Renal pelvis (tissue), 12 donors: Measurements from ENCODE around the gene INSC. TPM values are rescaled to one million over a fixed set of nuclear protein-coding genes. Genes with fewer than 3 reads are reported as not detected.
"Not testable (repeated sequence)": the region's sequence is repeated elsewhere in the genome, so short reads cannot be mapped to it uniquely, and the experiment has no call there.

Experiments
- DNase-seq: peaks from one replicate; pipeline ENCODE4 v3.0.0-alpha.2; 2013
- long read RNA-seq, 16 experiments: transcript quantifications; one replicate each; lab custom pipeline, GENCODE V29; 2026
- polyA plus RNA-seq, 3 donors: library from polyadenylated mRNA; unstranded; fragments of 120-200 nt; gene quantifications; one replicate each; pipeline ENCODE4 v1.2.1, GENCODE V29; 2013; ENCODE audit not compliant: insufficient read length in 3 of 3

INSC gene
- 1 to 10 TPM in 2 of 3 donors, under 1 TPM in 1; 0.78 to 1.1 (median 1.1) TPM for polyA plus RNA-seq
- long read RNA-seq, donor 1 = 0 reads
- long read RNA-seq, donor 2 = 0 reads
- long read RNA-seq, donor 3, partial matches to known transcripts = 0 of 1 reads
- long read RNA-seq, donor 3, other reads (novel, unspliced or antisense) = 0 of 1 reads
- long read RNA-seq, donor 4 = 0 reads
- long read RNA-seq, donor 5 = 0 reads
- long read RNA-seq, donor 6 = 0 reads
- long read RNA-seq, donor 7 = 0 reads
- long read RNA-seq, donor 8 = 0 reads
- long read RNA-seq, donor 9 = 0 reads
- long read RNA-seq, donor 10 = 0 reads
- long read RNA-seq, donor 11 = 0 reads
- long read RNA-seq, donor 12 = 0 reads
- long read RNA-seq, donor 13 = 0 reads
- long read RNA-seq, donor 14 = 0 reads
- long read RNA-seq, donor 15 = 0 reads
- long read RNA-seq, donor 16 = 0 reads

- peak; percentile 24 for DNase-seq
Observed at GRCh38 chr11:15114501-15115475, at the start of gene INSC. Gene INSC (plus strand): TSS chr11:15114923. CDS start chr11:15149175, 34,252 bp downstream.

GRCh38 chr11:15069751-15070150, 45.0 kb upstream of the INSC start:
- DNase-seq = not testable (repeated sequence)

GRCh38 chr11:15071556-15072255, 43.0 kb upstream of the INSC start:
- DNase-seq = no peak

DNA sequence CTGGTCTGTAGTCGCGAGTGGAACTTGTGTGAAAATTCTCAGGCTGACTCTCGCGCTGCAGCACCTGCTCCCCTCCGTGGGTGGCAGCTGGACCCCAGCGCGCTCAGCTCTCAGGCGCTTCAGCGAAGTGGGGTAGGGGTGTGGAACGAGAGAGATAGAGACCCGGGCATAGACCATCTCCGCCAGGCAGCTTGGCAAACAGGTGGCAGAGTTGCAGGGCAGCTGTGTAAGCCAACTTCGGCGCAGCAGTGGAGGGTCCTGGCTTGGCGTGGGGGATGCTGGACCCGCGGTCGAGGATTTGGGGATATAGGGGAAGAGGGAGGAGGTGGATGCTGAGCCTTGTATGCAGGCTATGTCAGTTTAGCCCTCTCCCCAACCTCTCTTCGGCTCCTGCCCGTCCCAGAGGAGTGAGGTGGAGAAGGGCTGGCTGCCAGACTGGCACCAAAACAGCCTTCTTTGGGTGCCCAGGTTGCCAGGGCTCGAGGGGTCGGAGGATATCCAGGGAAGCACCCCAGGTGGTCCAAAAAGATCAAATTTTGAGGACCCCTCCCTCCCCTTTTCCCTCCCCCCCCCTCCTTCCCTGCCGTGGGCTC, 42.1 kb upstream of the INSC start:
- DNase-seq = no peak

- DNase-seq = peak; percentile 48
Observed at GRCh38 chr11:15073361-15074205, 41.1 kb upstream of the INSC start, which contains the start of gene CALCB. Gene CALCB (plus strand): TSS chr11:15073593. CDS start chr11:15074719, 1,126 bp downstream.

GRCh38 chr11:15074206-15075161, 40.2 kb upstream of the INSC start:
- peak; percentile 81 for DNase-seq

DNA sequence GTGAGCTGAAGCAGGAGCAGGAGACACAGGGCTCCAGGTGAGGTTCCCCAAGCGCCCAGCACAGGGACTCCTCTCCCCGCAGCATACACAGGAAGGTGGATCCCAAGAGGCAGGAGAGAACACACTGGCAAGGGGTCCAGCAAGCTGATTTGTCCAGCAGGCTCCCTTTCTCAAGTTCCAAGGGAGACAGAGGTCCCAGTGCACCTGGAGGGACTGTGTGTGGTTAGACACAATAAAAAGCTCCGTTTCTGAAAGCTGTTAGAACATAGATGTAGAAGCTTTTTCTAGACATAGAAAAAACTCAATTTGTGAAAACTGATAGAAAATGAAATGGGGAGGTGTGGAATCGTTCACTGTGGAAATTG, 39.6 kb upstream of the INSC start:
- no peak for DNase-seq

GRCh38 chr11:15091175-15091574, 23.5 kb upstream of the INSC start:
- no peak for DNase-seq

DNA sequence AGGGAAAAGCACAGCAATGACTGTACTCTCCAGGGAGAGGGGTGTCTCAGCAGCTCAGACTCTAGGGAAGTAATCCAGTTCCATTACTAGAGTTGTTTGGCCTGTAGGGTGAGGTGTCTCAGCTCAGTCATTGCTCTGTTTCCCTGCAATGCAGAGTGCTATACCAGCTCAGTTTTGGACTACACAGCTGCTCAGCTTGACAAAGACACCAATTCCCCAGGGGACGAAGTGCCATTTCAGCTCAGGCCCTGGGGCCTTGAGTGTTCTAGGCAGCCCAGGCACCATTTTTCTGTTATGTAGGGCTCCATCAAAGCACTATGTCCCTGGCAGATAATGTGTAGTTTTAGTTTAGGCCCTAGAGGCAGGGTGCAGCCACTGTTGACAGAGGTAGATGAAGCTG, 23.1 kb upstream of the INSC start:
- DNase-seq = no peak

- no peak for DNase-seq
Observed at GRCh38 chr11:15093432-15093831, 21.3 kb upstream of the INSC start.

- no peak for DNase-seq
Observed at GRCh38 chr11:15095736-15096228, 18.9 kb upstream of the INSC start.

- DNase-seq = no peak
Observed at GRCh38 chr11:15097411-15097810, 17.3 kb upstream of the INSC start.

GRCh38 chr11:15099267-15099666, 15.5 kb upstream of the INSC start:
- DNase-seq = no peak

DNA sequence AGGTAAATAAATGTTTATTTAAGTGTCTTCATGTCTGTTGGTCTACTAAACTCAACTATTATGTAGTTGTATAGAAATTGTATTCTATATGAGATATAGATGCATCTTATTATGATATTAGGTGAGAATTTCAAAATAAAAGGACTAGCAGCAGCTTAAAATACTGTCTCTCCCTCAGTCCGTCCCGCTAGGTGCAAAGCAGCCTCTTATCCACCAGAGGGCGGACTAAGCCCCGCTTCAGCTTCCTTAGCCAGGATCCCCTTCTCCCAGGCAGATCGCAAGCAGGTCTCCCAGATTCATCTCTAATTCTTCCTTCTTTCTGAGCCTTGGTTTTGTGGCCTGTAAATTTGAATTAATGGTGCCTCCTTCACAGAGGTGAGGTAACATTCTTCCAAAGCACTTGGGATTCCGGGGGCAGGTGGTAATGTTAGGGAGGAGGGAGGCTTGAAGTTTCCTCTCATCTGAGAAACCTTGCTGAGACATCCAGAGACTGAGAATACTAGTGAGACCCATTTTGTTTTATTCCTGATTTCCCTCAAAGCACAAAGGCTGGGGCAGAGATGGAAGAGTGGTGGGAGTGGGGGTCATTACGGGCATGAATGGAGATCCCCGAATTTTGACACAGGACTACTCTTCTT, 13.5 kb upstream of the INSC start:
- DNase-seq = peak; percentile 46

DNA sequence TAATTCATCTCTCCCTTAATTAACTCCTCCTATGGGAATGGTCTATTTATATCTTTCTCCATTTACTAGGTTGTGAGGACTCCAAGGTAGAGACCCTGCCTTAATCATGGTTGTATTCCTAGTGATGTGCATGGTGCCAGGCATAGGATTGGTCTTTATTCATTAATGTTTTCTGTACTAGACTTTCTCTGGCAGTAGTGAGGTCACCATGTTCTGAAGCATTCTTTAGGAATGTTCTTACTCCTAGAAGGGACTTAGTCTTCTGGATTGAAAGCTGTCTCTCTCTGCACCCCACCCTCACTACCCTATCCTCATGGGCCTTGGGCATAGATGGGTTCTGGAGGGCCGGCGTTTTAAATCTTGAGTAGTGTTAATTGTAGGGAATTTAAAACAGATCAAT, 10.6 kb upstream of the INSC start:
- DNase-seq = no peak

- no peak for DNase-seq
Observed at GRCh38 chr11:15106201-15106965, 8.3 kb upstream of the INSC start.

- DNase-seq = no peak
Observed at GRCh38 chr11:15107730-15108515, 6.8 kb upstream of the INSC start.
